Measurements from ENCODE around the gene KRTAP19-2.
"Not testable (repeated sequence)": the region's sequence is repeated elsewhere in the genome, so short reads cannot be mapped to it uniquely, and the experiment has no call there.

KRTAP19-2 gene

DNA sequence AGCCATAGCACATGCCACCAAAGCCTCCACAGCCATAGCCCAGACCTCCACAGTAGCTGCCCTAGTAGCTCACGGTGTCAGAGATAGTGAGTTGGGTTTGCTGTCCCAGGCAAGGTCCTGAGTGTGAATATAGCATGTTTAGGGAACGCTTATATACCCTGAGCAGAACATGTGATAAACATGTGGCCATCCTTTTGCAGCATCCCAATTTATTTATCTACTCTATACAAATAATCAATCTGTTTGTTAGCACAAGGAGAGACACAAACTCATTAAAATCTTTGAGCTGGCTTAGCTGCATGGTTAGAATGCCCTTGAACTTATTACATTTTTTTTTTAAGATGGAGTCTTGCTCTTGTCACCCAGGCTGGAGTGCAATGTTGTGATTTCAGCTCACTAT, at the start of gene KRTAP19-2:
Gene KRTAP19-2, minus strand, starts transcription at position 101 of the 400 bp plus-strand sequence. Its CDS starts 88 bp downstream, at position 13.
- DNase-seq: no peak

- DNase-seq: no peak
Observed at GRCh38 chr21:30518876-30519275, 31.6 kb upstream of the KRTAP19-2 start.

DNA sequence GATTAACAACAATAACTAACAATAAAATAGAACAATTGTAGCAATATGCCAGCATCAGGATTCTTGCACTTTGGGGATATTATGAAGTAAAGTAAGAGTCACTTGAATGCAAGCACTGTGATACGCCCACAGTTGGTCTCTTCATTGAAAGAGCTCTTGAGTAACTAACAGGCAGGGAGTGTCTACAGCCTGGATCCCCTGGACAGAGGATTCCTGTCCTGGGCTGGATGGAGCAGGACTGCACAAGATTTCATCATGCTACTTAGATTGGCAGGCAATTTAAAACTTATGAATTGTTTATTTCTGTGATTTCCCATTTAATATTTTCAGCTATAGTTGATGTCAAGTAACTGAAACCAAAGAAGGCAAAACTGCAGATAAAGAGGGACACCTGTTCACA, 28.4 kb upstream of the KRTAP19-2 start:
- DNase-seq: no peak

DNA sequence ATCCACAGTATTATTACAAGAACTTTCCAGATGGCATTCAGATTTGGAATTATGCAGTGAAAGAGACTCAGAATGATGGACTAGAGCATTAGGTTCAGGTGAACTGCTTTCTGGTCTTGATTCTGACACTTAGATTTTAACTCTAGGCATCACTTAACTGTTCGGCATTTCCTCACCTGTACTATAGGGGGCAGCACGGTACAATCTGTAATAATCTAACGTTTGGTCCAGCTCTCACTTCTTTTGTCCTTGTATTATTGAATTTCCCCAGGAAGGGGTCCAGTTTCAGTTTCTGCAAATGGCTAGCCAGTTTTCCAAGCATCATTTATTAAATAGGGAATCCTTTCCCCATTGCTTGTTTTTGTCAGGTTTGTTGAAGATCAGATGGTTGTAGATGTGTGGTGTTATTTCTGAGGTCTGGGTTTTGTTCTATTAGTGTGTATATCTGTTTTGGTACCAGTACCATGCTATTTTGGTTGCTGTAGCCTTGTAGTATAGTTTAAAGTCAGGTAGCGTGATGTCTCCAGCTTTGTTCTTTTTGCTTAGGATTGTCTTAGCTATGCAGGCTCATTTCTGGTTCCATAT, 18.5 kb upstream of the KRTAP19-2 start:
- not testable (repeated sequence) for DNase-seq

DNA sequence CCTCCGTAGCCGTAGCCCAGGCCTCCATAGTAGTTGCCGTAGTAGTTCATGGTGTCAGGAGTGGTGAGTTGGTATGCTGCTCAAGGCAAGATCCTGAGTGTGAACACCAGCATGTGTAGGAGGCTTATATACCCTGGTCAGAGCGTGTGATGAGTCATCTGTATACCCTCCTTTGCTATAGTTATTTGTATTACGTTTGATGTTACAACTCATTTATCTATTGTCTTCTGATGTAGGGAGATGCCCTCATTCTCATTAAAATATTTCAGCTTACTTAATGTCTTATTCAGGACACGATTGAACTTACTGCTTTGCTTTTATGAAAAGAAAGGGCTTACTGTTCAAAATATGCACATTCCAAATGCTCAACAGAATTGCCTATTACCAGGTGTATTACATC, 14.8 kb upstream of the KRTAP19-2 start, which contains the start of gene KRTAP19-5:
Gene KRTAP19-5, minus strand, starts transcription at position 101 of the 400 bp plus-strand sequence. Its CDS starts 51 bp downstream, at position 50.
- no peak for DNase-seq

DNA sequence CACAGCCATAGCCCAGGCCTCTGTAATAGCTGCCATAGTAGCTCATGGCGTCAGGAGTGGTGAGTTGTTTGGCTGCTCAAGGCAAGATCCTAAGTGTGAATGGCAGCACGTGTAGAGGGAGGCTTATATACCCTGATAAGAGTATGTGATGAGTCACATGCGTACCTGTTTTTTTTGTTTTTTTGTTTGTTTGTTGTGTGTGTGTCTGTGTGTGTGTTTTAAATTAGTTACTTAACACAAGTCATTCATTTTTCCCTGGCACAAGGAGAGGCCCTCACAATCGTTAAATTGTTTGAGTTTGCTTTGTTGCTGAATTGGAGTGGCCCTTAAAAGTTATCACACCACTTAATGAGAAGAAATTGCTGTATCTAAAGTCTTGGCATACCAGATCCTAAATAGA, 9.8 kb upstream of the KRTAP19-2 start, which contains the start of gene KRTAP19-4:
Gene KRTAP19-4, minus strand, starts transcription at position 101 of the 400 bp plus-strand sequence. Its CDS starts 55 bp downstream, at position 46.
- no peak for DNase-seq

DNA sequence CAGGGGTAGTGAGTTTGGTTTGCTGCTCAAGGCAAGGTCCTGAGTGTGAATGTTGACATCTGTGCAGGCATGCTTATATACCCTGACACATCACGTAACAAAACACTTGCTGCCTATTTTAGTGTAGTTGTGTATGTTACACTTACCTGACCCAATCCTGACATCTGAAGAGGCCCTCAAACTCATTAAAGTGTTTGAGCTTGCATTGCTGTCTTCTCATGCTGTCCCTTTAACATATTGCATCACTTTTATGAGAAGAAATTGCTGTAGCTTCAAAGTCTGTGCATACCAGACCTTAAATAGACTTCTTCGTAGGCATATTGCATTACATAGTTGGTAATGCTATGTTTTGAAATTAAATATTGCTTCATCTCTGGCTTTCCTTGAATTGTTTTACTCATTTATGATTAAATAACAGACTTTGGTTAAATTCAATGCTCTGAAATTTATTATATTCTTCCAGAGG, 4.8 kb upstream of the KRTAP19-2 start, which contains the start of gene KRTAP19-3:
Gene KRTAP19-3, minus strand, starts transcription at position 51 of the 466 bp plus-strand sequence. CDS start 56 bp downstream, outside the sequence.
- DNase-seq: no peak

DNA sequence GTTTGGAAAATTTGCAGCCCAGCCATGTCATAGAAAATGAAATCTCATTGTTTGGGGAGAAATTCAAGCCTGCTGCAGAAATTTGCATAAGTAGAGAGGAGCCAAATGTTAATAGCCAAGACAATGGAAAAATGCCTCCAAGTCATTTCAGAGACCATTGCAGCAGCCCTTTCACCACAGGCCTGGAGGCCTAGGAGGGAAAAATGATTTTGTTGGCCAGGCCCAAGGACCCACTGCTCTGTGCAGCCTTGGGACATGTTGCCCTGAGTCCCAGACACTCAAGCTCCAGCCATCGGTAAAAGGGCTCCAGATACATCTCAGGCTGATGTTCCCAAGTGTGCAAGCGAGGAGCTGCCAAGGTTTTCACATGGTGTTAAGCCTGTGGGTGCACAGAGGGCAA, 1.1 kb downstream of the KRTAP19-2 start:
- no peak for DNase-seq

DNA sequence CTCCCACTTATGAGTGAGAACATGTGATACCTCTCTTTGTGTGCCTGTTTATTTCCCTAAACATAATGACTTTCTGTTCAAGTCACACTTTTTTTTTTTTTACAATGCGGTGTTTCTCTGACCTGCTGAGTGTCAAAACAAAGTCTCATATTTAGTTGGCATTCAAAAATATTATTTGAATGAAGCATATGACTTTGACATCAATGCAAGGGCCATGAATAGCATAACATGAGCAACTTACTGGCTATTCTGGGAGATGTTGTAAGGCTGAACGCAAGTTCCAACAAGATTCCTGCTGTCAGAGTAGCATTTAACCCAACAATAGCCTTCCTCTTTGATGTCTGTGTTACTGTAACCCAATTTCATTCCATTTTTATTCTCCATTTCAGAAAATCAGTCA, 5.1 kb downstream of the KRTAP19-2 start:
- DNase-seq: no peak

DNA sequence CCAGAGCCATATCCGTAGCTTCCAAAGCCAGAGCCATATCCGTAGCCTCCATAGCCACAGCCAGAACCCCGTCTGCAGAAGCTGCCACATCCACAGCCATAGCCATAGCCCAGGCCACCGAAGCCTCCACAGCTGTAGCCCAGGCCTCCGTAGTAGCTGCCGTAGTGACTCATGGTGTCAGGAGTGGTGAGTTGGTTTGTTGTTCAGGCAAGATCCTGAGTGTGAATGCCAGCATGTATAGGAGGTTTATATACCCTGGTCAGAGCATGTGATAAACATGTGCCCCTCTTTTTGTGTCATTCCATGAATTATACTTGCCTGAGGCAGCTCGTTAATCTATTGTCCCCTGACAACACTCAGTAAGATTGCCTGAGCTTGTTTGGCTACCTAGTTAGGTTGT, 7.1 kb downstream of the KRTAP19-2 start, which contains the start of gene KRTAP19-1:
Gene KRTAP19-1, minus strand, starts transcription at position 223 of the 400 bp plus-strand sequence. Its CDS starts 50 bp downstream, at position 173.
- DNase-seq: no peak

- no peak for DNase-seq
Observed at GRCh38 chr21:30479259-30479658, 8.0 kb downstream of the KRTAP19-2 start.

GRCh38 chr21:30478004-30478403, 9.2 kb downstream of the KRTAP19-2 start:
- DNase-seq: no peak

GRCh38 chr21:30468900-30469714, 18.1 kb downstream of the KRTAP19-2 start:
- no peak for DNase-seq

GRCh38 chr21:30463713-30464112, 23.5 kb downstream of the KRTAP19-2 start:
- no peak for DNase-seq

DNA sequence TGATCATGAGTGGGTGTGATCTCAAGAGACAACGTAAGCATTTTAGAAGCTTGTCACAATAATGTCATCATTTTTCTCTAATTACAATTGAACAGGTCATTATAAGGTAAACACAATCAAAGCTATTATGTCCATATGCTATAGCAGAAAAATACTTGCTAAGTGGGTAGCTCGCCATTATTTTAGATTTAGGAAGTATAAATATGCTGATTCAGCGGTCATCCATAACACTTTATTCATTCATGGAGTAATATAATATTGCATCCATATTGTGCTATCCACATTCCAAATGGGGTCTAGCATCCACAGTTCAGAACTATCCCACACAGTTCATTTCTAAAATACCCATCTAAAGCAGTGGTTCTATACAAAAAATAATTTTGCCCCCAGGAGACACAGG, 38.7 kb downstream of the KRTAP19-2 start:
- no peak for DNase-seq

DNA sequence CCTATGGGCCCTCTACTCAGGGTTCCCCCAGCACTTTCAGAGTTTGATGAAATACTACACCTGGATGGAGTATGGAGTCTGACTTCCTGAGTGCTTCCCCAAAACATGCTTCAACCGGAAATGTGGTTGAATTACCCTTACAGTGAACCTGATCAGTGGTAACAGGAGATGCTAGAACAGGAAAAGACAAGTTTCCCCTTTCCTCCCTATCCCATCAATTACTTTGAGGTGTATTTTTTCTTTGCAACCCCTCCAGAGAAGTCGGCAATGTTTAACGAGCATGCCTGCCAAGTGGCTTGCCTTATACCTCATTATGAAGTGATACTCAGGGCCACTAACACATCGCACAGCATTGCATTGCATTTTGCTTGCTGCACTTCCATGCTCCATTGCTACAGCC, 40.2 kb downstream of the KRTAP19-2 start:
- DNase-seq: no peak

DNA sequence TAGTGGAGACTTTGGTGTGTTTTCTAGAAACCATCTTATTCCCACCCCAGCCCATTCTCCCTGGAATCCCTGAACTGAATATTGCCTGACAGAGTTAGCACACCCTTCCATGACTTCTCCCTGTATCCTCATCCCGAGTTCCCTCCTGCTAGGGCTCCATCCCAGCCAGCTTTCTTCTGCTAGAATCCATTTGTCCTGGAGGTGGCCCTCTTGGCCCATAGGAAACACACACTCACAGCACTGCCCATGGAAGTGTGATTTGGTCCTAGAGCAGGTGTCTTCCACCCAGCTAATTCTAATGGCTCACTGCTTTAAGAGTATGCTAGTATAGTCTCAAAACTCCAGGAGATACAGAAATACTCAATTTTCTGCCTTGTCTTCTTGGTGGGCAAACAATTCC, 43.0 kb downstream of the KRTAP19-2 start:
- no peak for DNase-seq

DNA sequence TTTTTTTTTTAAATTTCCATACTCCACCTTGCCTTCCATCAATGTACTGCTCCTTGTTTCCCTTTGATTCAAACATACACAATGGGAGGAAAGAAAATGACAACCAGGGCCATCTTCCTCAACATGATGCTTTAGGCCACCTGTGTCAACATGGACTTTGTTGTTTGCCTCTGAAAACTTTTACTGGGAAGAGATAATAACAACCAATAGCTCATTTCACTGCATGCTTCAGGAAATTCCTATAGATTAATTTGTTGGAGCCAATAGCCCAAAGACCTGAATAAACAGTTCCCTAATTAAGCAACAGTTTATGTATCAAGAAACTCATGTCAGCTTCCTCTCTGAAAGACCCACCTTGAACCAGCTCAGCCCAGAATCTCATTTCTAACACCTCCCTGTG, 44.0 kb downstream of the KRTAP19-2 start:
- DNase-seq: no peak

DNA sequence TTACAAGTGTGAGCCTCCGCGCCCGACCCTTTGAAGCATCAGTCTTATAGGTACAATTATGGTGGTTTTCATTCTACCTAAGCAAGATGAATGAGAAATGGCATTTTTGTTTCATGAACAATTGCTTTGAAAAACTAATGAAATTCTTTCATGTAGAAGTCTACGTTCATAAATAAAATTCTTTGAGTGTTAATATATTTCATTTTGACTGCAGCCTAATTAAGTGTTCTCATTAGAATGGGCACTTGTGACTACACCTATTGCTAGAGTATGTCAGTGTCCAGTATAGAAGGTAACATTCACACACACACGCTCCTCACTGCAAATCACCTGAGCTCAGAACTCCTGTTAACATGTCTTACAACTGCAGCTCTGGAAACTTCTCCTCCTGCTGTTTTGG, 47.3 kb downstream of the KRTAP19-2 start, which contains the start of gene KRTAP15-1:
Gene KRTAP15-1, plus strand, starts transcription at position 301 of the 400 bp plus-strand sequence. Its CDS starts 53 bp downstream, at position 354.
- DNase-seq: no peak
